Skeletal muscle satellite cell (primary cell): ENCODE measurements around the gene RPLP2.
A peak's percentile ranks its signal among the peaks of the same experiment; 100 is the strongest.

Experiments used
- H3K27me3 ChIP-seq: 2 replicates; pipeline ENCODE4 v1.7.0; 2013; ENCODE audit warnings: low read length; ENCODE audit not compliant: control insufficient read depth, insufficient read depth
- H3K36me3 ChIP-seq: 2 replicates; pipeline ENCODE4 v1.7.0; 2013; ENCODE audit warnings: mild to moderate bottlenecking, control low read depth, low read length; ENCODE audit not compliant: insufficient read depth
- H3K4me1 ChIP-seq: 2 replicates; pipeline ENCODE4 v1.7.0; 2013; ENCODE audit warnings: low read length; ENCODE audit not compliant: control insufficient read depth, insufficient read depth
- H3K4me2 ChIP-seq: 2 replicates; pipeline ENCODE4 v1.7.0; 2013; ENCODE audit warnings: mild to moderate bottlenecking, low read length
- H3K4me3 ChIP-seq: 2 replicates; pipeline ENCODE4 v1.7.0; 2013; ENCODE audit warnings: low read length
- H3K9ac ChIP-seq: 2 replicates; pipeline ENCODE4 v1.7.0; 2013; ENCODE audit warnings: mild to moderate bottlenecking, low read depth, low read length, moderate library complexity
- H3K9me3 ChIP-seq: replicated peaks from 2 replicates; pipeline ENCODE4 v1.7.0; 2013; ENCODE audit warnings: mild to moderate bottlenecking, control low read depth, low read length

Gene RPLP2

DNA sequence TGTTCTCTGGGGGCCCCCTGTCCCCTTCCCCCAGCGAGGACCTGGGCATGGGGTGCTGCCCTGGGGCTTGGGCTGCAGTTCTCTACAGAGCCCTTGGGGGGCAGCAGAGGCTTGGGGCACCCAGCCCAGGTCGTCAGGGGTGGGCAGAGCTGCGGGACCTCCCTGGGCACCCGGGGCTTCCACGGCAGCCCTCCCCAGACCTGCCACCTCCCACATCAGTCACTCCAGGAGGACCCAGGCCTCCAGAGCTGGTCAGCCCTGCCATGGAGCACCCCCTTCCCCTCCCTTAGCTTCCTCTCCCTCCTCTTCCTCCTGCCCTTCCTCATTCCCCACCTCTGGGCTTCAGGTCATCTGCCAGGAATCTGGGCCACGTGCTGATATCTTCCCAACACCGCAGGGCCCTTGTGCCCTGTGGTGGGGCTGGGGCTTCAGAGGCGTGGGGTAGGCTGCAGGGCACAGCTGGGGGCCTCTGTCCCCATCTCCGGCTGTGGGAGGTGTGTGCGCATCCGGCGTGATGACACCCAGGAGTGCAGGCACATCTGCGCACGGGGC is 38.7 kb downstream of the RPLP2 start:
- no peaks in the 10 kb centered on the region for H3K9me3 ChIP-seq
- peak overlapping the region; percentile 75 for H3K4me2 ChIP-seq
- H3K36me3 ChIP-seq = peaks cover 15% of the 10 kb centered on the region
- no peak overlapping the region for H3K9ac ChIP-seq
- no peaks in the 10 kb centered on the region for H3K27me3 ChIP-seq
- no peak overlapping the region for H3K4me3 ChIP-seq
- peaks cover 49% of the 10 kb centered on the region for H3K4me1 ChIP-seq

DNA sequence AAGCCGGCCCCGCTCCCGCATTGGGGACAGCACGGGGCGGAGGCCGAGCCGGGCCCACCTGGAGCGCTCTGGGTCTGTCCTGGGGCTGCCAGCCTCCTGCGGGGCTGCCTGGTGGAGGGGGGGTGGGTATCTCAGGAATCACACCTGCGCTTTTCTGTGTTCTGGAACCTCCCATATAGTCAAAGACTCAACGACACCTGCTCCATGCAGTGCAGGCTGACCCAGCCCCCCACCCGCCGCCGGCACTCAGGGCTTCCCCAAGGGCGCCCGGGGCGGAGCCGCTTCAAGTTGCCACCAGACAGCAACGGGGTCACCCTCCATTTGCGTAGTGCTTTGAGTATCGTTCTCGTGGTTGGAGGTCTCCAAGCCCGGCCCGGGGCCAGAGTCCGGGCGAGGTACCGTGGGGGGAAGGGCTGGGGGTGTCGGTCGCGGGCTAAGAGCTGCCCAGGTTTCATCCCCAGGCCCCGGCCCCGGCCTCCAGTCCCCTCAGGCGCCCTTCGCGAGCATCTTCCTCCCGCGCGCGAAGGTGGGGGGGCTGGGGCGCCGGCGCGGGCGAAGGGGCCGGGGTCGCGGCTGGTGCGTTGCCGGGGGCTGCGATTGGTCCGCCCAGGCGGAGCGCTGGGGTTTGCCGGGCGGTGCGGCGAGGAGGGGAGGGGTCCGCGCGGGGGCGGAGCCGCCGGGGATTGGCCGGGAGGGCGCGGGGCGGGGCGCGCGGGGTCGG is 39.5 kb downstream of the RPLP2 start:
- no peaks in the 10 kb centered on the region for H3K9me3 ChIP-seq
- no peak overlapping the region for H3K9ac ChIP-seq
- peak overlapping the region; percentile 45 for H3K4me3 ChIP-seq
- peaks cover 43% of the 10 kb centered on the region for H3K4me1 ChIP-seq
- H3K27me3 ChIP-seq = no peaks in the 10 kb centered on the region
- peak overlapping the region; percentile 75 for H3K4me2 ChIP-seq
- H3K36me3 ChIP-seq = peaks cover 15% of the 10 kb centered on the region

DNA sequence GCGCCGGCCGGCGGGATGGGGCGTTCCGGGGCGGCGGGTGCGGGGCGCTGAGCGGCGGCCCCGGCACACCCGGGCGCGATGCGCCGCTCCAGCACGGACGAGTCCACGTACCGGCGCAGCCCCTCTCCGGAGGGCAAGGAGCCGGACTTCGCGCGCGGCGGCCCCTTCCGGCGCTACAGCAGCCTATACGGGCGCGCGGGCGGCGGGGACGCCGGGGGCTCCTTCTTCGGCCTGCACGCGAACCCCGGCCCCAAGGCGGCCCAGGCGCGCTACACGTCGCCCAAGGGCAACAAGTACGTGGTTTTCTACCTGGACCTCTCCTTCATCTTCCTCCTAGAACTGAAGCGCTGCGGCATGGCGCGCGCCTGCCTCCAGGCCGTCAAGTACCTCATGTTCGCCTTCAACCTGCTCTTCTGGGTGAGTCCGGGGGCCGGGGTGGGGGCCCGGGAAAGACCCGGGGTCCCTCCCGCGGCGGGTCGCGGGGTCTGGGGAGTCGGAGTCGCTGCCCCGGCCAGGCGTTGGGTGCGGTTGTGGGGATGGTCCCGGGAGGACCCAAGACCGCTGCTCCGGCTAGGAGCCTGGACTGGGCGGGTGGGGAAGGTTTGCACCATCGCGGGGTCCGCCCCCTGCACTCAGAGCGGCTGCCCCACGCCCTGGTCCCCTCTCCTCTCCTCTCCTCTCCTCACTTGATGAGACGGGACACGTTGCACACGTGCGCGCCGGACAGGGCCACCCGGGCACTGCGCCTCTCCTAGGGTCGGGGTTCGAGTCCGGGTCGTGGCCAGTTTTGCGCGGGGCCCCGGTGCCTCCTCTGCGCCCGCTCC is 40.4 kb downstream of the RPLP2 start:
- no peaks in the 10 kb centered on the region for H3K9me3 ChIP-seq
- H3K4me1 ChIP-seq = peaks cover 35% of the 10 kb centered on the region
- H3K27me3 ChIP-seq = no peaks in the 10 kb centered on the region
- H3K36me3 ChIP-seq = peaks cover 15% of the 10 kb centered on the region
- H3K9ac ChIP-seq = no peak overlapping the region
- no peak overlapping the region for H3K4me3 ChIP-seq
- peak overlapping the region; percentile 67 for H3K4me2 ChIP-seq

DNA sequence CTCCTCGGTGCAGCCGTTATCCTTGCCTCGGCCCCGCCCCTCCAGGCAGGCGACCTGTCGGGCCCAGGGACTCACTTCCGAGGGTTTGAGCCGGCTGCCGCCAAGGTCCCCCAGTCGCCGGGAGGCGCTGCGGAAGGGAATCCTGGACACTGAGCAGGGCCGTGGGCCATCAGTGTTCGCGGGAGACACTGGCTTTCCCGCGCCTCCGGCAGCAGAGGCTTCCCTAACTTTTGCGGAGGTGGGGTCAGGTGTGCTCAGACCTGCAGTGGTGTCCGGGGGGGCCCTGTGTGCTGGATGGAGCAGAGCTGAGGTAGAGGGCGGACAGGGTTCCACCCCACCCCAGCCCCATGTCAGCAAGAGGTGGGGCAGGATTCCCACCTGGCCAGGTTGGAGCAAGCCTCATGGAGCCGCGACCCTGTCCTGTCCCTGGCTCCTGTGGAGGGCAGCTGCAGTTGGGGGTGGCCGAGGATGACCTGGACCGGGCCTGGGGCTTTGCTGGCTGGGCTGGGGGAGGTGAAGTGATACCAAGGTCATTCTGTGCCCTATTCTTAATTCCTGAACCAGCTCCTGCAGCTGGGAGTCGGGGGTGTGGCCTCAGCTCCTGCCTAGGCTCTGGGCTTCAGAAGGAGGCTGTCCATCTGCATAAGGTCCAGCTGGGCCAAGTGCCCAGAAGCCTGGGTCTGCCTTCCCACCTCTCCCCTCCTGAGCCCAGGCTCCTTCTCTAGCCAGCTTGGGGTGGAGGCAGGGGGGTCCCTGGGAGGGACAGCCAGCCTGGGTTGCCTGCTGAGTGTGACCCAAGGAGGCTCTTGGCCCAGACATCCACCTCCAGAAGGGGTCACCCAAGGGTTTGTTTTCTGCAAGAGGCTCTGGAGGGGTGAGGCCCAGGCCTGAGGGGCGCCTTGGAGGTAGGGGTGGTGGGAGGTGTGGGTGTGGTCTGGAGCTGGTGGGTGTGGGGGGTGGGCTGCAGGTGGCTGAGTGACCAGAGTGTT is 41.3 kb downstream of the RPLP2 start:
- peaks cover 26% of the 10 kb centered on the region for H3K4me1 ChIP-seq
- H3K4me3 ChIP-seq = no peak overlapping the region
- peaks cover 19% of the 10 kb centered on the region for H3K36me3 ChIP-seq
- H3K27me3 ChIP-seq = no peaks in the 10 kb centered on the region
- H3K9ac ChIP-seq = no peak overlapping the region
- no peaks in the 10 kb centered on the region for H3K9me3 ChIP-seq
- H3K4me2 ChIP-seq = no peak overlapping the region

DNA sequence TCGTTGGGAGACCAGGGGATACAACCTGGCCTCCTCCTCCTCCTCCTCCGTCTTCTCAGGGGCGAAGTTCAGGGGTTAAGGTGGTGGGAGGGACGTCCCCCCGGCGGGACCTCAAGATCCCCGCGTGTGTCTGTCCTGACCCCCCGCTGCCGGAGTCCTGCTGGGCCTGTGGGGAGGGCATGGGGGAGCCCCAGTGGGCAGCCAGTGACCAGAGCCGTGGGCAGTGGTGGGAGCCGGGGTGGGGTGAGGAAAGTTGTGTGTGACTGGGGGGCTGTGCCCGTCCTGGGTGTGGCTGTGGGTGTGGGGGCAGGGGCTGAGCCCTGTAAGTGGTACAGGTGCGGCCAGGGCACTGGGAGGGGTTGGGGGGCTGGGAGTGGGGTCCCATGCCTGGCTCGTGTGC is 43.0 kb downstream of the RPLP2 start:
- Histone ChIP-seq H3K36me3 (peaks cover 21% of the 10 kb centered on the region), H3K4me3 (no peak overlapping the region), H3K9ac (no peak overlapping the region), H3K4me2 (no peak overlapping the region), H3K9me3 (no peaks in the 10 kb centered on the region), H3K27me3 (no peaks in the 10 kb centered on the region), H3K4me1 (peaks cover 14% of the 10 kb centered on the region)

DNA sequence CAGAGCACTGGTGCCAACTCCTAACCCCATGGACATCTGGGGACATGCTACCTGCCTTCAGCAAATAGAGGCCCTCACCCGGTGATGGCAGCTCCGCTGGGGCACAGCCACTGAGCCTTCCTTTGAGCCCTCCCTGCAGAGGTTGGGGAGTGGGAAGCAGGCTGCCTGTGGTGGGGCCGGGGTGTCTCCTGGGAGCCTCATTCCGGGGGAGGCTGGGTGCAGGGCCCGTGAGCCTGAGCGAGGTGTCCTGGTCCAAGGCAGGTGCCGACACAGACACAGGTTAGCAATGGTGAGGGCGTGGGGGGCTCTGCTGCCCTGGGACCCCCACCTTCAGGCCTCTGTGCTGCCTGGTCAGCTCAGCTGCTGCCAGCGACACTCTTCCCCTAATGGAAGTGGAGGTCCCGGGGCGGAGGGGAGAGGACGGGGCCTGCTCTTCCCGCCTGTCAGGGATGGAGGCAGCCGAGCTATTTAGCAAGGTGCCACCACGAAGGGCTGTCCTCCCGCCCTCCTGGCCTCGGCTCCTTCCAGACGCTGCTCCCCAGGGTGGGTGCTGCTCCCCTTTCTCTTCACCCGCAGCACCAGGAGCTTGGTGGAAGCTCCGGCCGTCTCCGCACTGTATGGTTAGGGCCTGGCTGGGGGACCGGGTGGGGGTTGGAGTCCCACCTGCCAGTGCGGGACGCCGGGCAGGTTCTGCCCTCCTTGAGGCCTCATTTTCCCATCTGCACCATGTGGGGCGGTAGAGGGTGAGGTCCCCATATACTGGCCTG is 44.1 kb downstream of the RPLP2 start:
- no peak overlapping the region for H3K9ac ChIP-seq
- H3K4me3 ChIP-seq = no peak overlapping the region
- H3K9me3 ChIP-seq = no peaks in the 10 kb centered on the region
- peaks cover 5% of the 10 kb centered on the region for H3K4me1 ChIP-seq
- peaks cover 20% of the 10 kb centered on the region for H3K36me3 ChIP-seq
- no peaks in the 10 kb centered on the region for H3K27me3 ChIP-seq
- no peak overlapping the region for H3K4me2 ChIP-seq

DNA sequence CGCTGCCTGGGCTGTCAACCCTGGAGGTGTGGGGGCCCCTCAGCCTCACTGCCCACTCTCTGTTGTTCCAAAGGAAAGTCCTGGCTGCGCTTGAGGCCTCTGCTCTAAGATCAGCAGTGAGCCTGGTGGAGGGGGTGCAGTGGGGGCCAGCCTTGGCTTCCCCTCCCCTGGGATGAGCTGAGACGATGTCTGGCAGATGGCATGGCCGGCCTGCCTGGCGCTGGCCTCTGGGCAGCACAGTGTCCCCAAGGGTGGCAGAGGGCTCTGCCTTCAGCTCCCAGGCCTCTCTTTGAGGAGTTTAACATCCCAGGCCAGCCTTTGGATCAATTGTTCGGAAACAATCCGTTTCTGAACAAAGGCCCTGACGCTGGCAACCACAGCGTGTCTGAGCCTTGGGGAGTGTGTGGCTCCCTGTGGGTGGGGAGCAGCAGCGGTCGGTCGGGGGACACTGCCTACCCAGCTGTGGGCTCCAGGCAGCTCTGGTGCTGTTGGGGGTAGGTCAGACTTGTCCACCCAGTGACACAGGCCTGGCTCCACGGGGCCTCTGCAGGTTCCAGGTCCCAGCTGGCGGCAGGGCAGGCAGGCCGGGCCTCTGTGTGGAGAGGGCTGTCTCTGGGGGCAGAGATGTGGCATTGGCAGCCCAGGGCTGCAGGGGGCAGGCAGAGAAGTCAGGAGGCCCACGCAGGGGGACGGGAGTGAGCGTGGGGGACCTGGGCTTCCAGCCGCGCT is 45.0 kb downstream of the RPLP2 start:
- H3K36me3 ChIP-seq = peaks cover 20% of the 10 kb centered on the region
- no peaks in the 10 kb centered on the region for H3K9me3 ChIP-seq
- no peak overlapping the region for H3K4me3 ChIP-seq
- H3K9ac ChIP-seq = no peak overlapping the region
- H3K27me3 ChIP-seq = no peaks in the 10 kb centered on the region
- H3K4me1 ChIP-seq = peaks cover 5% of the 10 kb centered on the region
- H3K4me2 ChIP-seq = no peak overlapping the region

DNA sequence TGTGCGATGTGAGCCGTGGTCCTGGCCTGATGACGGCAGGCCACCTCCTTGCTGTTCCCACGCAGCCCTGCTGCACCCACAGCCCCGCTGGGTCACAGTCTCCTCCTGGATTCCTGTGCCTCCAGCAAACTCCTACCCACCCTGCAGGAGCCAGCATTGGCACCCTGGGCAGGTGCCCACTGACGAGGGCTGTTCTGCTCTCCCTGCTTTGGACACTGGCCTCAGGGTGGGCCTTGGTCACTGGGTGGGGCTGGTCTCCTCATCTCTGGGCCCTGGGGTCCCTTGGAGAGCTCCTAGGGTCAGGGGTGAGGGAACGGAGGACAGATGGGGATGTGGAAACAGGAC is 45.5 kb downstream of the RPLP2 start:
- Histone ChIP-seq H3K27me3 (no peaks in the 10 kb centered on the region), H3K9ac (no peak overlapping the region), H3K4me1 (peaks cover 8% of the 10 kb centered on the region), H3K4me3 (no peak overlapping the region), H3K36me3 (peaks cover 20% of the 10 kb centered on the region), H3K4me2 (no peak overlapping the region), H3K9me3 (no peaks in the 10 kb centered on the region)

DNA sequence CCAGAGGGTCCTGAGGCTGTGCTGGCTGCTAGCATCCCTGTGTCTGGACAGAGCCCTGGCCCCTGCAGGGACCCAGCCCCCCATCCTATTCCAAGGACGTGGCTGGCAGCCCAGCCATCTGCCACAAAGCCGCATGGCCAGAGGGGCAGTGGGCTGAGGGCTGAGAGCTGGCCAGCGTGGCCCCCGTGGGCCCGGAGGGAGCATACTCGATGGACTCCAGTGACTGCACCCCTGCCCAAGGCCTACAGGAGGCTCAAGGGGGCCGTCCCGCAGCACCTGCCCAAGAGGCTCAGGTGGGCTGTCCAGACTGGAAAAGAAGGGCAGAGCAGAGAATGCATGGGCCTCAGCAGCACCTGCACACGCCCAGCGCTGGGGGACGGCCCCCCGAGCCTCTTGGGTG is 46.0 kb downstream of the RPLP2 start:
- Histone ChIP-seq H3K4me1 (peaks cover 8% of the 10 kb centered on the region), H3K36me3 (peaks cover 17% of the 10 kb centered on the region)

DNA sequence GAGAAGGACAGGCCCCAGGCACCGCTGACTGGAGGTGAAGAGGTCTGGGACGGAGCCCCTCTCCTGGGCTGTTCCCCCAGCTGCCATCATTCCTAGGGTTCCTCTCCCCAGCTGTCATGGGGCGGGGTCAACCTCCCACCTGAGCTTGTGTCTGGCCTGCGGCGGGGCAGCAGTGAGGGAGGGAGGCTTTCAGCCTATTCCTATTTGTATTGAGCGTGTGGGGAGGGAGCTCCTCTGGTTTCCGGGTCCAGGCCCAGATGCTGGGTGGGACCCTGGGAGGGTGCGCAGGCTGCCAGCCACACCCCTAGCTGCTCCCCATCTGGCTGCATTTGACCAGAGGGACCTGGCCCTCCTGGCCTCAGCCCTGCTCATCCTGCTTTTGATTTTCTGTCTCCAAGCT is 46.6 kb downstream of the RPLP2 start:
- peaks cover 8% of the 10 kb centered on the region for H3K4me1 ChIP-seq
- H3K36me3 ChIP-seq = peaks cover 14% of the 10 kb centered on the region
- no peaks in the 10 kb centered on the region for H3K9me3 ChIP-seq
- no peak overlapping the region for H3K4me2 ChIP-seq
- H3K9ac ChIP-seq = no peak overlapping the region
- H3K27me3 ChIP-seq = no peaks in the 10 kb centered on the region
- H3K4me3 ChIP-seq = no peak overlapping the region

More for the DNA sequence above, 46.0 kb downstream of the RPLP2 start:
- Histone ChIP-seq H3K27me3 (no peaks in the 10 kb centered on the region), H3K9ac (no peak overlapping the region), H3K4me2 (no peak overlapping the region), H3K9me3 (no peaks in the 10 kb centered on the region), H3K4me3 (no peak overlapping the region)
